SK-N-SH (cell line): ENCODE results near the gene NACAD. TPM values are rescaled to one million over a fixed set of nuclear protein-coding genes. Genes with fewer than 3 reads are reported as not detected.

Source experiments
- CTCF ChIA-PET: fragments of 300-600, 350-600 bp; formaldehyde crosslinking; extraction: SDS; loops from one replicate; lab custom pipeline; 2021; lab: Yijun Ruan, JAX
- POLR2A ChIA-PET: fragments of 350-600 bp; sonication (Branson Sonifier 250); formaldehyde crosslinking; extraction: SDS; loops from one replicate; lab custom pipeline; 2020; ENCODE audit warnings: antibody characterized with exemption, inconsistent platforms; lab: Yijun Ruan, JAX
- DNase-seq: peaks from one replicate; pipeline ENCODE4 v3.0.0; 2012
- H2AFZ ChIP-seq: fragments of 200-600 bp; sonication (generic); 2 replicates; pipeline ENCODE4 v1.8.1; 2016; ENCODE audit warnings: antibody characterized with exemption, mild to moderate bottlenecking, low read depth
- H3F3A ChIP-seq: fragments of 200-600 bp; sonication (generic); replicated peaks from 2 replicates; pipeline ENCODE3; 2016; ENCODE audit warnings: antibody characterized with exemption, mild to moderate bottlenecking; ENCODE audit not compliant: insufficient read depth
- H3K27ac ChIP-seq, 2 experiments: fragments of 200-500 bp in 1 of 2; fragments of 200-600 bp in 1 of 2; sonication (Bioruptor generic) in 1 of 2; sonication (generic), shearing (Covaris generic) in 1 of 2; 2 replicates each; pipeline versions ENCODE4 v1.5.1 to v1.6.1; 2014 to 2016; ENCODE audit warnings: low read depth in 2 of 2, inconsistent platforms in 1 of 2, low read length in 1 of 2, mild to moderate bottlenecking in 1 of 2, mixed read lengths in 1 of 2
- H3K27me3 ChIP-seq: fragments of 200-600 bp; sonication (generic), shearing (Covaris generic); 2 replicates; pipeline ENCODE4 v1.6.1; 2016; ENCODE audit warnings: mixed run types; ENCODE audit not compliant: insufficient read depth
- H3K36me3 ChIP-seq, 2 experiments: fragments of 200-500 bp in 1 of 2; fragments of 200-600 bp in 1 of 2; sonication (Bioruptor generic) in 1 of 2; sonication (generic) in 1 of 2; replicated peaks in 1 of 2; 2 replicates each; pipeline versions ENCODE3 to v1.5.1; 2014 to 2016; ENCODE audit warnings: low read length in 1 of 2, mild to moderate bottlenecking in 1 of 2; ENCODE audit not compliant: insufficient read depth in 2 of 2, control insufficient read depth in 1 of 2
- H3K4me1 ChIP-seq, 2 experiments: fragments of 200-500 bp in 1 of 2; fragments of 200-600 bp in 1 of 2; sonication (Bioruptor generic) in 1 of 2; sonication (generic), shearing (Covaris generic) in 1 of 2; 2 replicates each; pipeline versions ENCODE4 v1.5.1 to v1.6.1; 2014 to 2016; ENCODE audit warnings: low read depth in 1 of 2, low read length in 1 of 2, mixed run types in 1 of 2; ENCODE audit not compliant: insufficient read depth in 2 of 2, control insufficient read depth in 1 of 2
- H3K4me2 ChIP-seq: fragments of 200-600 bp; sonication (generic), shearing (Covaris generic); 2 replicates; pipeline ENCODE4 v1.6.1; 2017; ENCODE audit warnings: mixed run types
- H3K4me3 ChIP-seq, 2 experiments: fragments of 200-500 bp in 1 of 2; fragments of 200-600 bp in 1 of 2; sonication (Bioruptor generic) in 1 of 2; sonication (generic), shearing (Covaris generic) in 1 of 2; 2 replicates each; pipeline versions ENCODE4 v1.5.1 to v1.8.1; 2014 to 2016; ENCODE audit warnings: low read depth in 2 of 2, inconsistent platforms in 1 of 2, low read length in 1 of 2, mild to moderate bottlenecking in 1 of 2, mixed read lengths in 1 of 2, moderate library complexity in 1 of 2
- H3K79me2 ChIP-seq: fragments of 200-600 bp; sonication (generic); 2 replicates; pipeline ENCODE4 v1.8.1; 2017; ENCODE audit warnings: mild to moderate bottlenecking; ENCODE audit not compliant: insufficient read depth
- H3K9ac ChIP-seq: fragments of 200-600 bp; sonication (generic); 2 replicates; pipeline ENCODE4 v1.6.1; 2017; ENCODE audit warnings: mixed run types
- H3K9me2 ChIP-seq: fragments of 200-600 bp; sonication (generic); 2 replicates; pipeline ENCODE4 v1.6.1; 2017; ENCODE audit warnings: mixed run types
- H3K9me3 ChIP-seq: fragments of 200-600 bp; sonication (generic); 2 replicates; pipeline ENCODE4 v1.6.1; 2017; ENCODE audit warnings: mixed run types, mild to moderate bottlenecking, moderate library complexity
- H4K20me1 ChIP-seq: fragments of 200-600 bp; sonication (generic); 2 replicates; pipeline ENCODE4 v1.6.1; 2017; ENCODE audit warnings: mild to moderate bottlenecking, mixed run types; ENCODE audit not compliant: insufficient read depth
- CHD2 ChIP-seq: fragments of 150-350 bp; IDR thresholded peaks from 2 replicates; pipeline ENCODE4 v1.6.1; 2018; ENCODE audit warnings: low read length; ENCODE audit not compliant: partially characterized antibody
- ELF1 ChIP-seq: IDR thresholded peaks from 2 replicates; pipeline ENCODE4 v1.4.0; 2012
- EP300 ChIP-seq, 2 experiments: IDR thresholded peaks; 2 replicates each; pipeline versions ENCODE4 v1.4.0 to v1.6.1; 2012; ENCODE audit warnings: borderline replicate concordance in 1 of 2, low read depth in 1 of 2, low read length in 1 of 2
- FOSL2 ChIP-seq: IDR thresholded peaks from 2 replicates; pipeline ENCODE4 v1.4.0; 2012; ENCODE audit warnings: low read depth, mild to moderate bottlenecking, moderate library complexity, borderline replicate concordance
- GATA2 ChIP-seq: sonication (generic); formaldehyde crosslinking; IDR thresholded peaks from 2 replicates; pipeline ENCODE4 v1.5.0; 2020; ENCODE audit warnings: mild to moderate bottlenecking, missing genetic modification reagents
- MEF2A ChIP-seq: IDR thresholded peaks from 2 replicates; pipeline ENCODE4 v1.4.0; 2012; ENCODE audit warnings: low read depth, borderline replicate concordance
- MXI1 ChIP-seq: IDR thresholded peaks from 2 replicates; pipeline ENCODE4 v1.6.1; 2012; ENCODE audit warnings: mild to moderate bottlenecking, low read depth, low read length, improper control_type of control experiment
- NFIC ChIP-seq: IDR thresholded peaks from 2 replicates; pipeline ENCODE4 v1.4.0; 2012; ENCODE audit warnings: borderline replicate concordance
- POLR2AphosphoS5 ChIP-seq: IDR thresholded peaks from 2 replicates; pipeline ENCODE4 v1.6.1; 2012; ENCODE audit warnings: low read depth, low read length
- RAD21 ChIP-seq: IDR thresholded peaks from 2 replicates; pipeline ENCODE4 v1.6.1; 2012; ENCODE audit warnings: mild to moderate bottlenecking, low read length
- RFX5 ChIP-seq: IDR thresholded peaks from 2 replicates; pipeline ENCODE4 v1.6.1; 2012; ENCODE audit warnings: mild to moderate bottlenecking, improper control_type of control experiment, low read length
- RXRA ChIP-seq: IDR thresholded peaks from 2 replicates; pipeline ENCODE4 v1.4.0; 2012; ENCODE audit warnings: low read depth, mild to moderate bottlenecking, borderline replicate concordance
- SIN3A ChIP-seq: IDR thresholded peaks from 2 replicates; pipeline ENCODE4 v1.6.1; 2012; ENCODE audit warnings: low read depth, mild to moderate bottlenecking, low read length, moderate library complexity, borderline replicate concordance
- TCF12 ChIP-seq: IDR thresholded peaks from 2 replicates; pipeline ENCODE4 v1.4.0; 2012
- TEAD4 ChIP-seq: IDR thresholded peaks from 2 replicates; pipeline ENCODE4 v1.4.0; 2012; ENCODE audit warnings: mild to moderate bottlenecking, borderline replicate concordance; ENCODE audit not compliant: insufficient read depth
- USF1 ChIP-seq: IDR thresholded peaks from 2 replicates; pipeline ENCODE4 v1.4.0; 2012; ENCODE audit warnings: low read depth, borderline replicate concordance
- YY1 ChIP-seq: IDR thresholded peaks from 2 replicates; pipeline ENCODE4 v1.4.0; 2012; ENCODE audit warnings: low read depth, mild to moderate bottlenecking
- WGBS: methylation state at CpG from one replicate; pipeline ENCODE4 v1.1.6; 2017; ENCODE audit warnings: low lambda C conversion rate; 5-methylcytosine and 5-hydroxymethylcytosine counted together
- polyA plus RNA-seq, 3 experiments: library from polyadenylated mRNA; depleted of rRNA; stranded (reverse); fragments of >200 nt; gene quantifications; 2 replicates each; pipeline ENCODE4 v1.2.3, GENCODE V29; 2012
- TF ChIP-seq, protein P1 (sequence below): IDR thresholded peaks from 2 replicates; pipeline ENCODE4 v1.4.0; 2012; ENCODE audit warnings: low read depth, borderline replicate concordance
- TF ChIP-seq, protein P2 (sequence below): IDR thresholded peaks from 2 replicates; pipeline ENCODE4 v1.6.1; 2012; ENCODE audit warnings: mild to moderate bottlenecking, low read depth, low read length, moderate library complexity

The NACAD gene
- polyA plus RNA-seq, 1 of the 3 experiments (the other 2 are of a cell fraction) = 2.8 TPM

DNA sequence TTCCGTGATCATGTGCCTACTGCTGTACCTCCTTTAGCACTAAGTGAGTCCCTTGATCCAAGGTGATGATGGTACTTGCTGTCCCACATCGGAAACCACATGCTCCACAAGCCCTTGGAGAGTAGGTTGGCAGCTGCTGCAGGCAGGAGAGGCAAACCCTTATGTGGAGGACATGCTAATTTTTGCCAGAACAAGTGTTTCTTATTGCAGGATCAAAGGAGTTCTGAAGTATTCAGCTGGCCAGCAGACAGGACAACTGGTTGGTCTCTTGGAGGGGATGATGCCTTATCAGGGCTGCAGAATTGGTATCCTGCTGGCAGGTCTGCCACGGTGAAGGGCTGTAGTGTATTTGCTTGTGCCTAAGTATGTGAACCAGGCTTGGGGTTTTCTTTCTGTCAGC, 36.8 kb downstream of the NACAD start:
- H3K27ac ChIP-seq = no peak overlapping the region
- WGBS = 86% methylated on average over 3 of the region's 3 CpGs
- H3K79me2 ChIP-seq = peaks cover 17% of the 10 kb centered on the region; the same call in 1 of the 2 replicates
- no peak overlapping the region for H3K4me3 ChIP-seq
- POLR2A ChIA-PET = no interaction called here
- no peaks in the 10 kb centered on the region for H3K27me3 ChIP-seq
- no peaks in the 10 kb centered on the region for H3K9me3 ChIP-seq
- peaks cover 21 to 29% of the 10 kb centered on the region in 2 experiments for H3K36me3 ChIP-seq
- H3F3A ChIP-seq = peaks cover 17% of the 10 kb centered on the region
- no peak for TF ChIP-seq ELF1
- TF ChIP-seq GATA2 (CRISPR knock-in tag) = no peak
- no peak for TF ChIP-seq MXI1
- TF ChIP-seq MEF2A = no peak
- no peak for TF ChIP-seq SIN3A
- TF ChIP-seq, protein P1, sequence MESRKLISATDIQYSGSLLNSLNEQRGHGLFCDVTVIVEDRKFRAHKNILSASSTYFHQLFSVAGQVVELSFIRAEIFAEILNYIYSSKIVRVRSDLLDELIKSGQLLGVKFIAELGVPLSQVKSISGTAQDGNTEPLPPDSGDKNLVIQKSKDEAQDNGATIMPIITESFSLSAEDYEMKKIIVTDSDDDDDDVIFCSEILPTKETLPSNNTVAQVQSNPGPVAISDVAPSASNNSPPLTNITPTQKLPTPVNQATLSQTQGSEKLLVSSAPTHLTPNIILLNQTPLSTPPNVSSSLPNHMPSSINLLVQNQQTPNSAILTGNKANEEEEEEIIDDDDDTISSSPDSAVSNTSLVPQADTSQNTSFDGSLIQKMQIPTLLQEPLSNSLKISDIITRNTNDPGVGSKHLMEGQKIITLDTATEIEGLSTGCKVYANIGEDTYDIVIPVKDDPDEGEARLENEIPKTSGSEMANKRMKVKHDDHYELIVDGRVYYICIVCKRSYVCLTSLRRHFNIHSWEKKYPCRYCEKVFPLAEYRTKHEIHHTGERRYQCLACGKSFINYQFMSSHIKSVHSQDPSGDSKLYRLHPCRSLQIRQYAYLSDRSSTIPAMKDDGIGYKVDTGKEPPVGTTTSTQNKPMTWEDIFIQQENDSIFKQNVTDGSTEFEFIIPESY = no peak
- no peak for TF ChIP-seq RFX5
- no peak for TF ChIP-seq TCF12
- no peak for TF ChIP-seq RAD21
- TF ChIP-seq FOSL2 = no peak
- no peak for DNase-seq
- no peak overlapping the region for H3K4me2 ChIP-seq
- H3K9me2 ChIP-seq = no peaks in the 10 kb centered on the region
- no peak overlapping the region for H2AFZ ChIP-seq
- CTCF ChIA-PET = interaction anchor here (2.6 kb wide), 1 partner anchor 21 kb away, joined by 9 read pairs; no protein-coding TSS in a partner anchor
- no peak overlapping the region for H3K9ac ChIP-seq
- no peaks in the 10 kb centered on the region for H4K20me1 ChIP-seq
- H3K4me1 ChIP-seq = no peaks in the 10 kb centered on the region

GRCh38 chr7:45050198-45050597, 38.6 kb downstream of the NACAD start:
- WGBS = 90% methylated on average over 2 of the region's 2 CpGs

More at GRCh38 chr7:45050198-45050597, 38.6 kb downstream of the NACAD start:
- Histone ChIP-seq H4K20me1 (no peaks in the 10 kb centered on the region; the same call in 1 of the 2 replicates), H3K27me3 (no peaks in the 10 kb centered on the region), H3K4me2 (no peak overlapping the region), H3K4me3 (no peak overlapping the region), H3K9me3 (no peaks in the 10 kb centered on the region), H3K4me1 (no peaks in the 10 kb centered on the region), H3K79me2 (peaks cover 5% of the 10 kb centered on the region; the same call in 1 of the 2 replicates), H2AFZ (no peak overlapping the region), H3K9me2 (no peaks in the 10 kb centered on the region), H3K9ac (no peak overlapping the region), H3K27ac (no peak overlapping the region), H3K36me3 (peaks cover 39% of the 10 kb centered on the region in 2 experiments), H3F3A (peaks cover 17% of the 10 kb centered on the region)
- TF ChIP-seq TEAD4 (no peak), NFIC (no peak), YY1 (no peak), EP300 (IDR thresholded peaks at IDR 0.05; ENCODE audit: borderline replicate concordance in 1 of 2, low read depth in 1 of 2, low read length in 1 of 2) (no peak), FOSL2 (no peak), RAD21 (no peak), RXRA (no peak), USF1 (no peak), GATA2 (CRISPR knock-in tag) (no peak), POLR2AphosphoS5 (no peak), CHD2 (no peak), RFX5 (no peak)
- TF ChIP-seq, protein P2, sequence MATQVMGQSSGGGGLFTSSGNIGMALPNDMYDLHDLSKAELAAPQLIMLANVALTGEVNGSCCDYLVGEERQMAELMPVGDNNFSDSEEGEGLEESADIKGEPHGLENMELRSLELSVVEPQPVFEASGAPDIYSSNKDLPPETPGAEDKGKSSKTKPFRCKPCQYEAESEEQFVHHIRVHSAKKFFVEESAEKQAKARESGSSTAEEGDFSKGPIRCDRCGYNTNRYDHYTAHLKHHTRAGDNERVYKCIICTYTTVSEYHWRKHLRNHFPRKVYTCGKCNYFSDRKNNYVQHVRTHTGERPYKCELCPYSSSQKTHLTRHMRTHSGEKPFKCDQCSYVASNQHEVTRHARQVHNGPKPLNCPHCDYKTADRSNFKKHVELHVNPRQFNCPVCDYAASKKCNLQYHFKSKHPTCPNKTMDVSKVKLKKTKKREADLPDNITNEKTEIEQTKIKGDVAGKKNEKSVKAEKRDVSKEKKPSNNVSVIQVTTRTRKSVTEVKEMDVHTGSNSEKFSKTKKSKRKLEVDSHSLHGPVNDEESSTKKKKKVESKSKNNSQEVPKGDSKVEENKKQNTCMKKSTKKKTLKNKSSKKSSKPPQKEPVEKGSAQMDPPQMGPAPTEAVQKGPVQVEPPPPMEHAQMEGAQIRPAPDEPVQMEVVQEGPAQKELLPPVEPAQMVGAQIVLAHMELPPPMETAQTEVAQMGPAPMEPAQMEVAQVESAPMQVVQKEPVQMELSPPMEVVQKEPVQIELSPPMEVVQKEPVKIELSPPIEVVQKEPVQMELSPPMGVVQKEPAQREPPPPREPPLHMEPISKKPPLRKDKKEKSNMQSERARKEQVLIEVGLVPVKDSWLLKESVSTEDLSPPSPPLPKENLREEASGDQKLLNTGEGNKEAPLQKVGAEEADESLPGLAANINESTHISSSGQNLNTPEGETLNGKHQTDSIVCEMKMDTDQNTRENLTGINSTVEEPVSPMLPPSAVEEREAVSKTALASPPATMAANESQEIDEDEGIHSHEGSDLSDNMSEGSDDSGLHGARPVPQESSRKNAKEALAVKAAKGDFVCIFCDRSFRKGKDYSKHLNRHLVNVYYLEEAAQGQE = no peak
- ChIA-PET CTCF (no interaction called here), POLR2A (no interaction called here)
- DNase-seq = no peak
